ENCODE measurements around the gene SEMA6A. TPM values are rescaled to one million over a fixed set of nuclear protein-coding genes. Genes with fewer than 3 reads are reported as not detected.

Gene SEMA6A
- total RNA-seq, 1 donor = under 0.01 TPM

GRCh38 chr5:116595498-116595897 lies 20.9 kb upstream of the SEMA6A start:
- Histone ChIP-seq H3K4me2 (ENCODE audit: insufficient read depth, low read length) (no peak overlapping the region), H4K20me1 (ENCODE audit: insufficient read depth, low read length) (no peaks in the 10 kb centered on the region), H3K4me3 (ENCODE audit: insufficient read depth, low read length) (no peak overlapping the region), H3K27ac (ENCODE audit: low read depth, low read length) (no peak overlapping the region), H3K79me2 (ENCODE audit: insufficient read depth, low read length) (no peaks in the 10 kb centered on the region), H2AFZ (ENCODE audit: low read length) (no peak overlapping the region), H3K4me1 (ENCODE audit: insufficient read depth, low read length) (no peaks in the 10 kb centered on the region), H3K9me3 (ENCODE audit: low read depth, low read length) (no peaks in the 10 kb centered on the region), H3K27me3 (ENCODE audit: insufficient read depth, low read length) (no peaks in the 10 kb centered on the region), H3K36me3 (ENCODE audit: insufficient read depth, low read length) (no peaks in the 10 kb centered on the region)
- no peak for DNase-seq (ENCODE audit: insufficient read length, low spot score, missing footprints)
- no peak for TF ChIP-seq CTCF (IDR thresholded peaks at IDR 0.05; ENCODE audit: extremely low read depth, low read depth, low read length)

GRCh38 chr5:116593340-116593739 lies 18.7 kb upstream of the SEMA6A start:
- H3K4me3 ChIP-seq (ENCODE audit: insufficient read depth, low read length) = no peak overlapping the region
- H3K4me1 ChIP-seq (ENCODE audit: insufficient read depth, low read length) = no peaks in the 10 kb centered on the region
- no peaks in the 10 kb centered on the region for H3K79me2 ChIP-seq (ENCODE audit: insufficient read depth, low read length)
- TF ChIP-seq CTCF (IDR thresholded peaks at IDR 0.05; ENCODE audit: extremely low read depth, low read depth, low read length) = no peak
- no peaks in the 10 kb centered on the region for H3K36me3 ChIP-seq (ENCODE audit: insufficient read depth, low read length)
- no peaks in the 10 kb centered on the region for H3K9me3 ChIP-seq (ENCODE audit: low read depth, low read length)
- H3K27ac ChIP-seq (ENCODE audit: low read depth, low read length) = no peak overlapping the region
- no peak for DNase-seq (ENCODE audit: insufficient read length, low spot score, missing footprints)
- H3K27me3 ChIP-seq (ENCODE audit: insufficient read depth, low read length) = no peaks in the 10 kb centered on the region
- H3K4me2 ChIP-seq (ENCODE audit: insufficient read depth, low read length) = no peak overlapping the region
- no peak overlapping the region for H2AFZ ChIP-seq (ENCODE audit: low read length)
- no peaks in the 10 kb centered on the region for H4K20me1 ChIP-seq (ENCODE audit: insufficient read depth, low read length)

- no peaks in the 10 kb centered on the region for H3K27me3 ChIP-seq (ENCODE audit: insufficient read depth, low read length)
- H3K36me3 ChIP-seq (ENCODE audit: insufficient read depth, low read length) = no peaks in the 10 kb centered on the region
- no peak for TF ChIP-seq CTCF (IDR thresholded peaks at IDR 0.05; ENCODE audit: extremely low read depth, low read depth, low read length)
These were observed 10.6 kb upstream of the SEMA6A start for GRCh38 chr5:116585227-116585626.

GRCh38 chr5:116583862-116584222 lies 9.2 kb upstream of the SEMA6A start:
- no peak for TF ChIP-seq CTCF (IDR thresholded peaks at IDR 0.05; ENCODE audit: extremely low read depth, low read depth, low read length)
- H3K27ac ChIP-seq (ENCODE audit: low read depth, low read length) = no peak overlapping the region
- no peaks in the 10 kb centered on the region for H3K36me3 ChIP-seq (ENCODE audit: insufficient read depth, low read length)
- H4K20me1 ChIP-seq (ENCODE audit: insufficient read depth, low read length) = no peaks in the 10 kb centered on the region
- no peak overlapping the region for H3K4me2 ChIP-seq (ENCODE audit: insufficient read depth, low read length)
- no peaks in the 10 kb centered on the region for H3K9me3 ChIP-seq (ENCODE audit: low read depth, low read length)
- no peaks in the 10 kb centered on the region for H3K79me2 ChIP-seq (ENCODE audit: insufficient read depth, low read length)
- DNase-seq (ENCODE audit: insufficient read length, low spot score, missing footprints) = no peak
- no peak overlapping the region for H2AFZ ChIP-seq (ENCODE audit: low read length)
- no peak overlapping the region for H3K4me3 ChIP-seq (ENCODE audit: insufficient read depth, low read length)
- H3K4me1 ChIP-seq (ENCODE audit: insufficient read depth, low read length) = no peaks in the 10 kb centered on the region
- no peaks in the 10 kb centered on the region for H3K27me3 ChIP-seq (ENCODE audit: insufficient read depth, low read length)

More at GRCh38 chr5:116585227-116585626, 10.6 kb upstream of the SEMA6A start:
- no peaks in the 10 kb centered on the region for H3K4me1 ChIP-seq (ENCODE audit: insufficient read depth, low read length)
- no peak overlapping the region for H3K27ac ChIP-seq (ENCODE audit: low read depth, low read length)
- H3K4me2 ChIP-seq (ENCODE audit: insufficient read depth, low read length) = no peak overlapping the region
- H3K4me3 ChIP-seq (ENCODE audit: insufficient read depth, low read length) = no peak overlapping the region
- no peaks in the 10 kb centered on the region for H3K79me2 ChIP-seq (ENCODE audit: insufficient read depth, low read length)
- H4K20me1 ChIP-seq (ENCODE audit: insufficient read depth, low read length) = no peaks in the 10 kb centered on the region
- no peaks in the 10 kb centered on the region for H3K9me3 ChIP-seq (ENCODE audit: low read depth, low read length)
- DNase-seq (ENCODE audit: insufficient read length, low spot score, missing footprints) = no peak
- no peak overlapping the region for H2AFZ ChIP-seq (ENCODE audit: low read length)

Data from osteoblast (primary cell).